Effector memory CD8-positive, alpha-beta T cell (primary cell): ENCODE measurements around the gene SELENOW.
A peak's percentile ranks its signal among the peaks of the same experiment; 100 is the strongest.
"Not testable (repeated sequence)": the region's sequence is repeated elsewhere in the genome, so short reads cannot be mapped to it uniquely, and the experiment has no call there.

Source experiments
- ATAC-seq: fragments of 150-1000 bp; cut with Tn5 transposase; replicated peaks from 2 replicates; pipeline ENCODE4 v1.10.0; 2021; ENCODE audit warnings: mild to moderate bottlenecking, moderate library complexity
- DNase-seq, 3 experiments: peaks; one replicate each; pipeline ENCODE4 v3.0.0; 2021
- H3K27ac Mint-ChIP-seq, 2 donors: one replicate each; pipeline ENCODE4 v1.8.0; 2022; ENCODE audit warnings: mild to moderate bottlenecking in 2 of 2, mixed read lengths in 2 of 2, moderate library complexity in 2 of 2
- H3K27me3 Mint-ChIP-seq, 2 donors: one replicate each; pipeline ENCODE4 v1.8.0; 2022; ENCODE audit warnings: mixed read lengths in 2 of 2
- H3K36me3 Mint-ChIP-seq: one replicate; pipeline ENCODE4 v1.8.0; 2022; ENCODE audit warnings: mild to moderate bottlenecking, moderate library complexity, mixed read lengths; ENCODE audit not compliant: insufficient read depth
- H3K4me1 Mint-ChIP-seq, 2 donors: one replicate each; pipeline ENCODE4 v1.8.0; 2022; ENCODE audit warnings: low read depth in 2 of 2, mixed read lengths in 2 of 2
- H3K4me3 Mint-ChIP-seq, 2 donors: one replicate each; pipeline ENCODE4 v1.8.0; 2022; ENCODE audit warnings: mild to moderate bottlenecking in 2 of 2, mixed read lengths in 2 of 2, moderate library complexity in 2 of 2
- H3K9me3 Mint-ChIP-seq, 2 donors: one replicate each; pipeline ENCODE4 v1.8.0; 2022; ENCODE audit warnings: mixed read lengths in 2 of 2
- total RNA-seq, 9 experiments: gene quantifications; one replicate each; lab custom pipeline; 2026; lab: John Stamatoyannopoulos, UW

Gene SELENOW
- total RNA-seq: 17.2 to 59.9 (median 30.9) reads per million in 9 experiments

- peak; percentile 93 for ATAC-seq
Observed at GRCh38 chr19:47778049-47778953, at the start of gene SELENOW. TSS of gene SELENOW (plus strand) at chr19:47778703. CDS start at chr19:47778786, 83 bp downstream.

GRCh38 chr19:47729468-47729798, 49.1 kb upstream of the SELENOW start:
- ATAC-seq (peak; percentile 19), DNase-seq (no peak)
- Mint-ChIP-seq H3K4me3 (peak overlapping the region; percentile 48 to 57), H3K4me1 (peaks cover 9 to 12% of the 10 kb centered on the region in 2 donors), H3K36me3 (peaks cover 4% of the 10 kb centered on the region), H3K27ac (no peak overlapping the region), H3K9me3 (no peaks in the 10 kb centered on the region), H3K27me3 (peaks cover 47 to 71% of the 10 kb centered on the region in 2 donors)

More at GRCh38 chr19:47778049-47778953, at the start of gene SELENOW:
- peak; percentile 68 to 79 (median 71) for DNase-seq
- Mint-ChIP-seq H3K4me3 (peak within 1 kb of the TSS; percentile 92 to 94), H3K4me1 (peaks cover 19 to 25% of the 10 kb centered on the region in 2 donors), H3K27ac (peak within 1 kb of the TSS; percentile 95 to 97), H3K27me3 (no peaks in the 10 kb centered on the region), H3K9me3 (no peaks in the 10 kb centered on the region), H3K36me3 (peaks cover 12% of the 10 kb centered on the region)

- Mint-ChIP-seq H3K9me3 (no peaks in the 10 kb centered on the region), H3K4me3 (peak overlapping the region; percentile 48 to 57), H3K27me3 (peaks cover 47 to 71% of the 10 kb centered on the region in 2 donors), H3K36me3 (peaks cover 4% of the 10 kb centered on the region), H3K27ac (no peak overlapping the region), H3K4me1 (peaks cover 9 to 12% of the 10 kb centered on the region in 2 donors)
- DNase-seq (no peak), ATAC-seq (peak; percentile 35)
Observed at GRCh38 chr19:47729799-47730520, 48.5 kb upstream of the SELENOW start.

- no peak overlapping the region for H3K27ac Mint-ChIP-seq
Observed at GRCh38 chr19:47730521-47730889, 48.0 kb upstream of the SELENOW start.

GRCh38 chr19:47730910-47731309, 47.6 kb upstream of the SELENOW start:
- peaks cover 47 to 64% of the 10 kb centered on the region in 2 donors for H3K27me3 Mint-ChIP-seq
- peaks cover 9 to 12% of the 10 kb centered on the region in 2 donors for H3K4me1 Mint-ChIP-seq
- H3K36me3 Mint-ChIP-seq: peaks cover 4% of the 10 kb centered on the region
- no peak overlapping the region for H3K4me3 Mint-ChIP-seq
- no peak overlapping the region for H3K27ac Mint-ChIP-seq
- no peak for ATAC-seq
- DNase-seq: no peak
- H3K9me3 Mint-ChIP-seq: no peaks in the 10 kb centered on the region

More at GRCh38 chr19:47730521-47730889, 48.0 kb upstream of the SELENOW start:
- ATAC-seq (no peak), DNase-seq (no peak)
- no peaks in the 10 kb centered on the region for H3K9me3 Mint-ChIP-seq
- peaks cover 47 to 68% of the 10 kb centered on the region in 2 donors for H3K27me3 Mint-ChIP-seq
- peak overlapping the region in 1 of 2 donors; percentile 37 for H3K4me3 Mint-ChIP-seq
- H3K4me1 Mint-ChIP-seq: peaks cover 9 to 12% of the 10 kb centered on the region in 2 donors
- peaks cover 4% of the 10 kb centered on the region for H3K36me3 Mint-ChIP-seq

- peaks cover 28 to 31% of the 10 kb centered on the region in 2 donors for H3K27me3 Mint-ChIP-seq
- H3K4me1 Mint-ChIP-seq: peaks cover 0 to 4% of the 10 kb centered on the region in 2 donors
- DNase-seq (no peak), ATAC-seq (no peak)
- no peak overlapping the region for H3K27ac Mint-ChIP-seq
- no peaks in the 10 kb centered on the region for H3K9me3 Mint-ChIP-seq
- H3K4me3 Mint-ChIP-seq: no peak overlapping the region
- H3K36me3 Mint-ChIP-seq: peaks cover 4% of the 10 kb centered on the region
Observed at GRCh38 chr19:47735131-47735530, 43.4 kb upstream of the SELENOW start.

GRCh38 chr19:47740866-47741519, 37.5 kb upstream of the SELENOW start:
- Mint-ChIP-seq H3K4me3 (no peak overlapping the region), H3K27me3 (peaks cover 0 to 5% of the 10 kb centered on the region in 2 donors), H3K4me1 (peaks cover 7 to 10% of the 10 kb centered on the region in 2 donors), H3K9me3 (no peaks in the 10 kb centered on the region), H3K27ac (no peak overlapping the region), H3K36me3 (peaks cover 9% of the 10 kb centered on the region)
- ATAC-seq (no peak), DNase-seq (no peak)

- Mint-ChIP-seq H3K27ac (peak overlapping the region in 1 of 2 donors; percentile 9), H3K4me1 (peaks cover 7 to 13% of the 10 kb centered on the region in 2 donors), H3K4me3 (peak overlapping the region; percentile 11 to 13)
Observed at GRCh38 chr19:47741544-47742140, 36.9 kb upstream of the SELENOW start.

GRCh38 chr19:47742634-47743033, 35.9 kb upstream of the SELENOW start:
- Mint-ChIP-seq H3K36me3 (peaks cover 18% of the 10 kb centered on the region), H3K27ac (no peak overlapping the region), H3K4me3 (peak overlapping the region; percentile 74 to 99), H3K9me3 (no peaks in the 10 kb centered on the region), H3K4me1 (peaks cover 11 to 13% of the 10 kb centered on the region in 2 donors), H3K27me3 (no peaks in the 10 kb centered on the region)
- DNase-seq: no peak
- no peak for ATAC-seq

More at GRCh38 chr19:47741544-47742140, 36.9 kb upstream of the SELENOW start:
- DNase-seq: no peak
- ATAC-seq: no peak
- Mint-ChIP-seq H3K27me3 (no peaks in the 10 kb centered on the region), H3K9me3 (no peaks in the 10 kb centered on the region), H3K36me3 (peaks cover 15% of the 10 kb centered on the region)

GRCh38 chr19:47745010-47745901, 33.2 kb upstream of the SELENOW start, which contains the start of gene NOP53:
TSS of gene NOP53 (plus strand) at chr19:47745546. CDS start at chr19:47745560, 14 bp downstream.
- peak; percentile 81 for ATAC-seq

GRCh38 chr19:47746129-47746528, 32.4 kb upstream of the SELENOW start:
- H3K4me1 Mint-ChIP-seq: peaks cover 23 to 25% of the 10 kb centered on the region in 2 donors
- not testable (repeated sequence) for ATAC-seq, H3K9me3 Mint-ChIP-seq, H3K27me3 Mint-ChIP-seq, DNase-seq
- H3K4me3 Mint-ChIP-seq: peak overlapping the region; percentile 97 to 99
- H3K36me3 Mint-ChIP-seq: peaks cover 51% of the 10 kb centered on the region
- H3K27ac Mint-ChIP-seq: peak overlapping the region in 1 of 2 donors; percentile 99

More at GRCh38 chr19:47745010-47745901, 33.2 kb upstream of the SELENOW start, which contains the start of gene NOP53:
- H3K27me3 Mint-ChIP-seq: no peaks in the 10 kb centered on the region
- peak within 1 kb of the TSS; percentile 99 for H3K27ac Mint-ChIP-seq
- H3K4me3 Mint-ChIP-seq: peak within 1 kb of the TSS; percentile 97 to 99
- no peaks in the 10 kb centered on the region for H3K9me3 Mint-ChIP-seq
- H3K4me1 Mint-ChIP-seq: peaks cover 23 to 25% of the 10 kb centered on the region in 2 donors
- peak; percentile 96 to 97 (median 97) for DNase-seq
- peaks cover 44% of the 10 kb centered on the region for H3K36me3 Mint-ChIP-seq

- no peak for ATAC-seq
- Mint-ChIP-seq H3K36me3 (peaks cover 81% of the 10 kb centered on the region), H3K4me1 (peaks cover 20% of the 10 kb centered on the region in 2 donors), H3K9me3 (no peaks in the 10 kb centered on the region), H3K27me3 (no peaks in the 10 kb centered on the region), H3K4me3 (no peak overlapping the region), H3K27ac (peak overlapping the region in 1 of 2 donors; percentile 55)
- no peak for DNase-seq
Observed at GRCh38 chr19:47749326-47749725, 29.2 kb upstream of the SELENOW start.
